Measurements from ENCODE around the gene TUBA4A. TPM values are rescaled to one million over a fixed set of nuclear protein-coding genes. Genes with fewer than 3 reads are reported as not detected.

The TUBA4A gene
- total RNA-seq = 10 to 100 TPM; 42.1 to 72.9 TPM
- long read RNA-seq, transcript TUBA4A-201 (4 exons, 2,162 nt) = major isoform, 18 of 31 reads
- long read RNA-seq, partial matches to known transcripts = 8 of 31 reads
- long read RNA-seq, other reads (novel, unspliced or antisense) = 1 of 31 reads

- ATAC-seq (peak; percentile 92 to 93), DNase-seq (peak; percentile 91)
- intact Hi-C loops (cut with DNase I) = no loop called here
Observed at GRCh38 chr2:219253753-219254589, at the start of gene TUBA4A. TSS of gene TUBA4A (minus strand) at chr2:219253918. CDS start at chr2:219253858, 60 bp downstream.

- no peak for ATAC-seq
- intact Hi-C loops (cut with DNase I) = loop anchor here (10.0 kb wide), 1 partner anchor 248 kb away; no protein-coding TSS in a partner anchor
- no peak for DNase-seq
Observed at GRCh38 chr2:219302412-219302968, 48.8 kb upstream of the TUBA4A start.

GRCh38 chr2:219300022-219300421 lies 46.3 kb upstream of the TUBA4A start:
- ATAC-seq = no peak
- intact Hi-C loops (cut with DNase I) = loop anchor here (10.0 kb wide), 1 partner anchor 245 kb away; no protein-coding TSS in a partner anchor
- no peak for DNase-seq

DNA sequence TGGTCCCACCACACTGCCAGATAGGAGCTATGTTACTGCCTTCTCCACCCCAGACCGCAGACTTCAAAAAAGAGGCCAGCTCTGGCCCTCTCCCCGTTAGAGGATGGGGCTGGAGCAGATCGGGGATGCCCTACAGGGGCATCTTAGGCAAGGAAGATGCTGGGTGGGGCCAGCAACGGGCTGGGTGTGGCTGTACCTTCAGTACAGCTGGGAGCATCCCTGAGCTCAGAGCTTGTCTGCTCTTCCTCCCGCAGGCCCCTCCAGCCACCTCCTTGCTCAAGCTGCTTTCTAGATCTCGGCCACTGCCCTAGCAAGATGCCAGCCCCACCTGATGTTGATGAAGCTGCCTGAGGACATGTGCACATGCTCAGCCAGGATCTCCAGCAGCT lies 45.6 kb upstream of the TUBA4A start:
- DNase-seq = no peak
- intact Hi-C loops (cut with DNase I) = loop anchor here (2.0 to 10.0 kb wide), 3 partner anchors 55 to 139 kb away; partner anchors contain the start of genes NHEJ1 (in 2 of the 2), GLB1L (in 1 of the 2) and STK16 (in 1 of the 2)
- no peak for ATAC-seq

DNA sequence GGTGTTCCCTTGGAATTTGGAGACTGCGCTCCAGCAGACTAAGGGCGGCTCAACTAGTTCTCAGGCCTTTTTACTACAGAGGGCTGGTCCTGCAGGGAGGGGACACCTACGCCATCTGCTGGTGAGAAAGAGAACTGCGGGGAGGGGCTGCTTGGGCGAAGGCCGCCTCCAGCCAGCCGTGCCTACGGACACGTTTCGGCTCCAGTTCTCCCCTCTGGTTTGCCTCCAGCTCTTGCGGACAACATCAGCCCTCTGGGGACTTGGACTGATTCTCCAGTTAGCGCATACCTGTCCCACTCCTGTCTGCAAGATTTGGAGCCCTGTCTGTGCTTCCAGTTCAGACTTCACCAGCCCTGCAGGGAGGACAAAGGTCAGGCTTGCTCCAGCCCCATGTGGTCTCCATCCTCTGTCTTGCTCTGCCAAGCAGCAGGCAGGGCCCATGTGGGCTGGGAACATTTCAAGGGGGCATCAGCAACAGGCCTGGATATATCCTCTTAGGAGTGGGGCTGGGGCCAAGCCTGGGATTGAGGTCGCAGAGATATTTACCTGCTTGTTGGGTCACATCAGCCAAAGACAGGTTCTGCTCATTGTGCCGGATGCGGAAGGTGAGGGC lies 45.1 kb upstream of the TUBA4A start:
- intact Hi-C loops (cut with DNase I) = loop anchor here (2.0 to 10.0 kb wide), 3 partner anchors 54 to 138 kb away; partner anchors contain the start of genes NHEJ1 (in 2 of the 2), GLB1L (in 1 of the 2) and STK16 (in 1 of the 2)
- ATAC-seq (peak; percentile 65 to 70), DNase-seq (peak; percentile 85)

DNA sequence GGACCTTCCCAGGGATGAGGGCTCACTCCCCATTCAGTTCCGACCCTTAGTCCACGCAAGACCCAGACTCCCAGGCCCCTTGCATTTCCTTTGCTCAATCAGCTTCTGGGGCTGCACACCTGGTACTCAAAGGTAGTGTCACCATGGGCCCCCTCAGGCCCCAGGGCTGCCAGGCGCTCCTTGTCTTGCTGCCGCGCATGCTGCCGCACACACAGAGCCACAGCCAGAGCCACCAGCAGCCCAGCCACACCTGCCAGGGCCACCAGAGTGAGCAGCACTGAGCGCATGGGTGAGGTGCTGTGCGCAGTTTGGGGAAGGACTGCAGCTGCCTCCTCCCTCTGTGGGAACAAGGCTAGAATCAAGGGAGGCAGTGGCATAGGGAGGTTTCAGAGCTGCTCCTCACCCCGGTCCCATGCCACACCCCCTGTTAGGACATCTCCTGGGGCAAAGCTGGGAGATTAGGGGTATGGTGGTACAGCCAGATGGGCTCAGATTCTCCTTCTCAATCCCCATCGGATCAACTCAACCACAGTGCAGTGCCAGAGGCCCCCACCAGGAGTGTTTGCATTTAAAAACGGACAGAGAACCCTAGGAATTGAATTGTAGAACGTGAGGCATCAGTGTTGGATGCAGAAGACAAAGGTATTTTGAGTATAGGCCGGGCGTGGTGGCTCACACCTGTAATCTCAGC lies 44.2 kb upstream of the TUBA4A start:
- DNase-seq = no peak
- intact Hi-C loops (cut with DNase I) = loop anchor here (2.0 to 10.0 kb wide), 3 partner anchors 53 to 137 kb away; partner anchors contain the start of genes NHEJ1 (in 2 of the 2), GLB1L (in 1 of the 2) and STK16 (in 1 of the 2)
- ATAC-seq = no peak

DNA sequence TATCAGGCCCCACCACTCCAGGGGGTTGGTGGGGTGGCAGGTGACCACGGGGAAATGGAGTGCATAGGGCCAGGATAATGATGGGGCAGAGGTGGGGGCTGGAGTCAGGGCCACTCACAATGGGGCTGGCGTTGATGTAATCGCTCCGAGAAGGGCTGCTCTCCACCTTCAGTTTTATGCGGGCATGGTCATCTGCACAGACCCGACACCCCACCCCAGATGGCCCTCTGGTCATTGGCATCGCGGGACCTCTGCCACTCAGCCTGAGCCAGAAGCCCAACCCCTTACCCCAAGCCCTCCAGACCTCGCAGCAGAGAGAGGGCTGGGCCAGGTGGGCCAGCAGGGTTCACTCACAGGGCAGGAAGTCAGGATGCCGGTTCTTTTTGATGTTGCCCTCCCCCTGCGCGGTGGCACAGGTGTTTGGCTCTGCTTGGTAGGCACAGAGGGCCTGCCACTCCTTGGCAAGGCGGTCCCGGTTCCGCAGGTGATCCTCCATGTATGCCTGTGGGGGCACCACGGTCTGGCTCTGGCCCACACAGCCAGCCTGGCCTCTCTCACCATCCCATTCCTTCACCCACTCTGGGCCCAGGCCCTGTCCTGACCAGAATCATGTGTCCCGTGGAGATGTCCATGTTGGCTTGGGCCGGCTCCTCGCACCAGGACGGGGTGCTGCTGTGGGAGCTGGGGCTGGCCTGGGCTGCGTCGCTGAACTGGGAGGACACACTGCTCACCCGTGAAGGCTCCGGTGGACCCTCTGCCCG lies 43.1 kb upstream of the TUBA4A start:
- no peak for DNase-seq
- no peak for ATAC-seq
- intact Hi-C loops (cut with DNase I) = loop anchor here in 1 of 2 donors (5.0 to 10.0 kb wide), 2 partner anchors 52 to 135 kb away; partner anchors contain the start of genes GLB1L, NHEJ1 and STK16

DNA sequence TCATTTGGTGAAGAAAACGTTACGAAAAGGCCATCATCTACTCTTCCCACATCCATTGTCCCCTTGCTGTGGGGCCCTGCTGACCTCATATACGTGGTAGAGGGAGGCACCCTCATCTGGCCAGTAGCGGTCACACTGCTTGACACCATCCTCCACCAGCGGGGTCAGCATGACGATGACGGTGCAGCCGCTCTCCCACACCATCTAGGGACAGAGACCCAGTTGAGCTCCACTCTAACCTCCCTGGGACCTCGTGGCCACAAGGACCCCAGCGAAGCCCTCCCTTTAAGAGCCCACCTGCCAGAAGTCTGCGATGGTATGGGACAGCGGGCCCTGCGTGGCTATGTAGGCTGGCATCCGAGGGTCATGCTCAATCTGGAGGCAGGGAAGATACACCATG lies 42.4 kb upstream of the TUBA4A start:
- intact Hi-C loops (cut with DNase I) = loop anchor here in 1 of 2 donors (5.0 to 10.0 kb wide), 2 partner anchors 51 to 134 kb away; partner anchors contain the start of genes GLB1L, NHEJ1 and STK16
- ATAC-seq (no peak), DNase-seq (no peak)

GRCh38 chr2:219294356-219295351 lies 40.9 kb upstream of the TUBA4A start:
- peak; percentile 88 to 92 for ATAC-seq
- DNase-seq = peak; percentile 90
- intact Hi-C loops (cut with DNase I) = loop anchor here (2.0 to 10.0 kb wide), 3 partner anchors 16 to 132 kb away; partner anchors contain the start of genes DNAJB2 (in 1 of the 2), GLB1L (in 1 of the 2), NHEJ1 (in 1 of the 2) and STK16 (in 1 of the 2)

DNA sequence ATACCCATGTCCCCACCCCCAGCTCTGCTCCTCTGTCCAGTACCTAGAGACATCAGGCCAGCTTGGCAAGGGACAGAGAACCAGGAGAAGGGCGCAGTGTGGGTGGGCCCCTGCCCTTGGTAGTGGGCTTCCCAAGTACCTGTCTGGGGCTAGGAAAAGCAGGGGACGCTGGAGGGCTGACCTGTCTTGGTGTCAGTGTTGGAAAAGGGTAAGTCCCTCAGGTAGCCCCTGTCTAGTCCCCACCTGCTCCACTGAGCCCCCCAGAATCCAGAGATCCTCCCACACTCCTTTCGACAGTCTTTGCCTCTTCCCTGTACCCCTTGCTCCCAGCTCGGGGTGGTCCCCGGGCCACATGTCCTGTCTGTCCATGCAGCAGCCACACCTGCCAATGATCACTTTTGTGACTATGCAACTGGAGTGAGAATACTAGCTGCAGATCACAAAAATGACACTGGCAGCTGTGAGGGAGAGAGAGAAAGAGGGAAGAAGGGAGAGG lies 40.1 kb upstream of the TUBA4A start:
- intact Hi-C loops (cut with DNase I) = loop anchor here (2.0 to 10.0 kb wide), 2 partner anchors 15 to 49 kb away; partner anchors contain the start of genes DNAJB2 (in 1 of the 2), GLB1L (in 1 of the 2) and STK16 (in 1 of the 2)
- DNase-seq (no peak), ATAC-seq (no peak)

DNA sequence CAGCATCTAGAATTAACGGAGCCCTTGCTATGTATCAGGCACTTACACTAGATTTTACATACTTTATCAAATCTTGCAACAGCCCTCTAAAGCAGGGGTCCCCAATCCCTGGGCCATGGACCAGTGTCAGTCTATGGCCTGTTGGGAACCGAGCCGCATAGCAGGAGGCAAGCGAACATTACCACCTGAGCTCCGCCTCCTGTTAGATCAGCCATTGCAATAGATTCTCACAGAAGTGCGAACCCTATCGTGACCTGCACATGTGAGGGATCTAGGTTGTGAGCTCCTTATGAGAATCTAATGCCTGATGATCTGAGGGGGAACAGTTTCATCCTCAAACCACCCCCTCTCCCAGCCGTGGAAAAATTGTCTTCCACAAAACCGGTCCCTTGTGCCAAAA lies 38.9 kb upstream of the TUBA4A start:
- ATAC-seq = no peak
- intact Hi-C loops (cut with DNase I) = loop anchor here in 1 of 2 donors (10.0 kb wide), 1 partner anchor 48 kb away; the partner anchor contains the start of genes GLB1L and STK16
- DNase-seq = no peak

DNA sequence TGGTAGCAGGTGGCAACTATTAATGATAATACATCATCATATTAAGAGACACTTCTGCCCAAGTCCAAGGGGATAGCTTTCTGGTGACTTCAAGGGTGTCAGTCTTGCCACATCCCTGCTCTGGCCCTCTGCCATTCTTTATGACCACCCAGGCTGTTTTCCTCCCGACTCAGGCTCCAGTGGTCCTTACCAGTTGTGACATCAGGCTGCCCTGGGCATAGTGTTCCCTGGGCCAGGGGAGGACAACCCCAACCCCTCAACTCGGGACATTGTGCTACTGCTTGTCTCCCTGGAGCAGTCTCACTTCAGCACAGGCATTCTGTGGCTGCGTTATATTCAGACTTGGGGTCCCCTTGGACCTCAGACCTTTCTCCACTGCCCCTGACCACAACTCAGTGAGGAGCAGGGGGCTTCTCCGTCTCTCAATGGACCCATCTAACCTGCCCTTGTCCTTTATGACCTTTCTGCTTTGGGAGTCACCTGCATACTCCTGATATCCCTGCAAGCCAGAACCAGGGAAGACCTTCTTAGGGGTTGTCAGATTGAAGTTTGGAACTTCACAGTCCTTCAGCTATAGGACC lies 38.3 kb upstream of the TUBA4A start:
- DNase-seq = no peak
- intact Hi-C loops (cut with DNase I) = loop anchor here in 1 of 2 donors (10.0 kb wide), 1 partner anchor 47 kb away; the partner anchor contains the start of genes GLB1L and STK16
- ATAC-seq = no peak

GRCh38 chr2:219291394-219291793 lies 37.7 kb upstream of the TUBA4A start:
- DNase-seq (no peak), ATAC-seq (no peak)
- intact Hi-C loops (cut with DNase I) = loop anchor here in 1 of 2 donors (10.0 kb wide), 1 partner anchor 47 kb away; the partner anchor contains the start of genes GLB1L and STK16

DNA sequence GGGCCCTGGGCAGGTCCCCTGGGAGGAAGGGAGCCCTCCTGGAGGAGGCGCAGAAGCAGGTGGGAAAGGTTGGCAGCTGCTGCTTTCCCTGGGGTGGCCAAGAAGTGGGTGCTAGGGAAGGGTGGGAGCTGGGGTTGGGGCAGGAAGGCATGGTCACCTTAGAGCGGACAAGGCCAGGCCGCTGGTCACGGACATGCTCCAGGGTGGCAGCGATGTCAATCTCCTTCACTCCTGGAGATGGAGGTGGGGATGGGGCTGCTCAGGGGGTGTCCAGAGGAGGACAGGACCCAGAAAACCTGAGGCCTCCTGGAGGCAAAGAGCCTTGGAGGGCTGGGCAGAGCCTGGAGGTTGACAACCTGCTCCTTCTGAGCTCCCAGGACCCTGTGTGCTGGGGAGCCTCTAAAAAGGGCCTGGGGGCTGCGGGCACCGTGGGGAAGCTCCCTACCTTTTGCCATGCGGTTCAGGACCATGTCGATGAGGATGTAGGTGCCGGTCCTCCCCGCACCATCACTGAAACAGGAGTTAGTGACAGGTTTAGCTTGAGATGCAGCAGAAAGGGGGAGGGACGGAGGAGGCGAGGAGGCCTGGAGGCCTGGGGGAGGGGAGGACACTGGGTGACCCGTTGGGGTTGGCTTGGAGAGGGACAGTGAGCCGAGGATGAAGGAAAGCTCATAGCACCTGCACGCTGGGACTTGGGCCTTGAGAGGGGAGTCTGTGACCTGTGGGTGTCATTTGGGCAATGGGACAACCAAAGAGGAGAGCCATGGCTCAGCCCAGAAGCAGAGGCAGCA lies 36.9 kb upstream of the TUBA4A start:
- no peak for DNase-seq
- no peak for ATAC-seq
- intact Hi-C loops (cut with DNase I) = loop anchor here in 1 of 2 donors (10.0 kb wide), 1 partner anchor 46 kb away; the partner anchor contains the start of genes GLB1L and STK16
